Measurements from ENCODE around the gene TAF4B.
"Not testable (repeated sequence)": the region's sequence is repeated elsewhere in the genome, so short reads cannot be mapped to it uniquely, and the experiment has no call there.

TAF4B gene

GRCh38 chr18:26238718-26239117 is 12.5 kb downstream of the TAF4B start:
- DNase-seq (ENCODE audit: low read depth), result not testable (repeated sequence)

DNA sequence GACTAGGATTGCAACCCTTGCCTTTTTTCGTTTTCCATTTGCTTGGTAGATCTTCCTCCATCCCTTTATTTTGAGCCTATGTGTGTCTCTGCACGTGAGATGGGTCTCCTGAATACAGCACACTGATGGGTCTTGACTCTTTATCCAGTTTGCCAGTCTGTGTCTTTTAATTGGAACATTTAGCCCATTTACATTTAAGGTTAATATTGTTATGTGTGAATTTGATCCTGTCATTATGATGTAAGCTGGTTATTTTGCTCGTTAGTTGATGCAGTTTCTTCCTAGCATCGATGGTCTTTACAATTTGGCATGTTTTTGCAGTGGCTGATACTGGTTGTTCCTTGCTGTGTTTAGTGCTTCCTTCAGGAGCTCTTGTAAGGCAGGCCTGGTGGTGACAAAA is 16.1 kb downstream of the TAF4B start:
- DNase-seq (ENCODE audit: low read depth), result not testable (repeated sequence)

- not testable (repeated sequence) for DNase-seq (ENCODE audit: low read depth)
Measured at GRCh38 chr18:26245434-26245833, 19.2 kb downstream of the TAF4B start.

- no peak for DNase-seq (ENCODE audit: low read depth)
Measured at GRCh38 chr18:26252411-26252810, 26.2 kb downstream of the TAF4B start.

DNA sequence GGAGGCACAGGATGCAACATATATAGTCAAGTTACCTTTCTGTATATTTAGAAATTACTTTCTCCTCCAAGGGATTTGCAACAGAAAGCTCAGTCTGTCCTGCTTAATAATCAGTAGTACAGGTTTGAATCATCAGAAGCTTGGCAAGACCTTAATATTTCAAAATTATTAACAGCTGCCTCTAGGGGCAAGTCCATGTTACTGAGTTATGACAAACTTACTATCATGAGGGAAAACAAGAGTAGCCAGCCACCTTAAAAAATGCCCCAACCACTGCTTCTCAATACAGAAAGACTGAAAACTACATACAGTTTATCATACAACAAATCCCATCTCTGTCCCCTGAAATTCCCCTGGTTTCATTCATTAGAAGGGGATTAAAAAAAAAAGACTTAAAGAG is 28.6 kb downstream of the TAF4B start:
- DNase-seq (ENCODE audit: low read depth), result peak; percentile 16

DNA sequence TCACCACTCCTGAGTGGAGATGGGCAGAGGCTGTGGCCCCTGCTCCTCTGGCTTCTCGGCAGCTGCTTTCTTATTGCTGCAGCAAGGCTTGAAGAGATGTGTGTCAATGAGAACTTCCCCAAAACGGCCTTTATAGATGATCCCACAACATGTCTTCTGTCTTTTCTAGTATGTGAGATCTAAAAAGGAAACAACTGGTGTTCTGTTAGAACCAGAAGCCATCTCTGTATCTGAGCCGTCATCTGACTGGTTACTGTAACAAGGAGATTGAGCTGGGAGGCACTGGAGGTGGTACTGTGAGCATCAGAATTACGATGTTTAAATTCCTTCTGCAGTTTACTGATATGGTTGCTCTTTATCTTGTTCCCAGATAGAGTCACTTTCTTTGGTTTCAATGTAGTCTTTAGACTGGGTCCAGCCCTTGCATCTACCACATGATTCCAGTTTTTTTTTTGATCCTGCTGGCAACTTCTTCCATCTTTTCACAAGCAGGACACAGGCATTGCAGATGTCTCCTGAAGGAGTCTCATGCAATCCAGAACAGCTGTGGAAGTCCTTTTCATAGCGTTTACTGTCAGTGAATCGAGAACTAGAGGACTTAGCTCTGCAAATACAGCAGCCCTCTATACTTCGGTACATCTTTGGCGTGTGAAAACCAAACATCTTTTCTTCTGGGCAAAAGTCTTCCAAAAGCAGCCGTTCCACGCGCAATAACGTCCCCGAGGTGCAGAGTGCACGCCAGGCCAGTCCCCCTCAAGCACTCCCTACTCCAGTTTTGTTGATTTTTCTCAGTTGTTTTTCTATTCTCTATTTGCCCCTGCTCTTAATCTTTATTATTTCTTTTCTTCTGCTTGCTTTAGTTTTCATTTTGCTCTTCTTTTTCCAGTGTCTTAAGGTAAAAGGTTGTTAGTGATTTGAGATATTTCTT is 29.7 kb downstream of the TAF4B start:
- DNase-seq (ENCODE audit: low read depth), result no peak

- no peak for DNase-seq (ENCODE audit: low read depth)
Measured at GRCh38 chr18:26258711-26259110, 32.5 kb downstream of the TAF4B start.

DNA sequence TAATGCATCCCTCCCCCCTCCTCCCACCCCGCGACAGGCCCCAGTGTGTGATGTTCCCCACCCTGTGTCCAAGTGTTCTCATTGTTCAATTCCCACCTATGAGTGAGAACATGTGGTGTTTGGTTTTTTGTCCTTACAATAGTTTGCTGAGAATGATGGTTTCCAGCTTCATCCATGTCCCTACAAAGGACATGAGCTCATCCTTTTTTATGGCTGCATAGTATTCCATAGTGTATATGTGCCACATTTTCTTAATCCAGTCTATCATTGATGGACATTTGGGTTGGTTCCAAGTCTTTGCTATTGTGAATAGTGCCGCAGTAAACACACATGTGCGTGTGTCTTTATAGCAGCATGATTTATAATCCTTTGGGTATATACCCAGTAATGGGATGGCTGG is 33.2 kb downstream of the TAF4B start:
- DNase-seq (ENCODE audit: low read depth), result not testable (repeated sequence)

GRCh38 chr18:26262156-26262555 is 35.9 kb downstream of the TAF4B start:
- DNase-seq (ENCODE audit: low read depth), result no peak

- no peak for DNase-seq (ENCODE audit: low read depth)
Measured at GRCh38 chr18:26267357-26267930, 41.2 kb downstream of the TAF4B start.

DNA sequence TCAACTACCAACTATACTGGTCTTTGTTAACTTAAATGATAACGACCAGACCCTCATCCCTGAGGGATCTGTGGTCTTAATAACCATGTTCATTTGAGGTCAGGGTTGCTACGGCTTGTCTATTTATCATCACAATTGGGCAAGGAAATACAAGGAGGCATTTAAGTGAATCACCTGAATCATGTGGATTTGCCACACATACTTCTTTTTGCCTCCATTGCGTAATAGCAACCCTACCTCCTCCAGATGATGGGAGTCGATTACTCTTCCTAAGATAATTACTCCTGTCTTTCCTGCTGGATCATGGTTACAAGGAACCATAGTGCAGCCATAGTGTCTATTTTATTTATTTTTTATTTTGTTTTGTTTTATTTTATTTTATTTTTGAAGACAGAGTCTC is 42.2 kb downstream of the TAF4B start:
- DNase-seq (ENCODE audit: low read depth), result no peak

DNA sequence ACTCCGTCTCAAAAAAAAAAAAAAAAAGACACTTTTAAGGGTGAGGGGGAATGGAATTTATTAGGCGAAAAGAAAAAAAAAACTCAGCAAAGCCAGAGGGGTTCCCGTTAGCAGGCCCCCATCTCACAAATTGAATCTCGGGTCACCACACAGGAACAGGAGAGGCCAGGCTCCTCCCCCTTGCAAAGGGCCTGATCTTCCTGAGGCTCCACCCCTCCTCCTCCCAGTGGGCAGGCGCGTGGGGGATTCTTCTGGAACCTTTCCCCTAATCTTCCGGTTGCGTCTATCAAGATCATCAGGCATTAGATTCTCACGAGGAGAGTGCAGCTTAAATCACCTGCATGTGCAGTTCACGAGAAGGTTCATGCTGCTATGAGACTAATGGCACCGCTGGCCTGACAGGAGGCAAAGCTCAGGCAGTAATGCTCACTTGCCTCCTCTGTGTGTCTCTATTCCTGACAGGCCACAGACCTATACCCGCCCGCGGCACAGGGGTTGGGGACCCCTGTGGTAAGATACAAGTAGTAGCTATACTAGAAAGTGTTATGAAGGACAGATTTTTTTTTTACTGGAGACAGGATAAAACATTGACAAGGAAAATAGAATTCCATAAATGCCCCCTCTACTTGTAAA is 45.8 kb downstream of the TAF4B start:
- no peak for DNase-seq (ENCODE audit: low read depth)

GRCh38 chr18:26277374-26277773 is 51.1 kb downstream of the TAF4B start:
- no peak for DNase-seq (ENCODE audit: low read depth)

- no peak for DNase-seq (ENCODE audit: low read depth)
Measured at GRCh38 chr18:26279428-26279827, 53.2 kb downstream of the TAF4B start.

DNA sequence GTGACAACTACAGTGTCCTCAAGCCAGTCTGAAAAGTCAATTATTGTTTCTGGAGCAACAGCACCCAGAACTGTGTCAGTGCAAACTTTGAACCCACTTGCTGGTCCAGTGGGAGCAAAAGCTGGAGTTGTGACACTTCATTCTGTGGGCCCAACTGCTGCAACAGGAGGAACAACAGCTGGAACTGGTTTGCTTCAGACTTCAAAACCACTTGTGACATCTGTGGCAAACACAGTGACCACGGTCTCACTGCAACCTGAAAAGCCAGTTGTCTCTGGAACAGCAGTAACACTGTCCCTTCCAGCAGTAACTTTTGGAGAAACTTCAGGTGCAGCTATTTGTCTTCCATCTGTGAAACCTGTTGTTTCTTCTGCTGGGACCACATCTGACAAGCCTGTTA is 59.8 kb downstream of the TAF4B start:
- no peak for DNase-seq (ENCODE audit: low read depth)

GRCh38 chr18:26287644-26288043 is 61.4 kb downstream of the TAF4B start:
- DNase-seq (ENCODE audit: low read depth), result no peak

DNA sequence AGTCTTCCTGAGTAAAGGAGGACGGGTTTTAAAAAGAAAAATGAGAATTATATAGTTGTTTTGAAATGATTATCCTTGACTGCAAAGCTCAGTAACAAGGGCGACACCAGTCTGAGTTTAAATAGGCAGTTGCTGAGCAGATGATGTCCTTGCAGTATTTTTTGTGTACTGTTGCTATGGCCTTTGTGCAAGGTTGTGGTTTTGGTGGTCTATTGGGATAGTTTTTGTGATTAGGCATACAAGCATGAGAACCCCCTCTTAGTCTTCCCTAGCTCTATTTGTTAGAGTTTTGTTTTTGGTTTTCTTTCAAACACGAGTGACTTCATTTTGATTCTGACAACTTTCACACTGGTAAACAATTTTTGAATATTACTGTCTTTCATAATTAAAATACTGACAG is 64.1 kb downstream of the TAF4B start:
- no peak for DNase-seq (ENCODE audit: low read depth)

DNA sequence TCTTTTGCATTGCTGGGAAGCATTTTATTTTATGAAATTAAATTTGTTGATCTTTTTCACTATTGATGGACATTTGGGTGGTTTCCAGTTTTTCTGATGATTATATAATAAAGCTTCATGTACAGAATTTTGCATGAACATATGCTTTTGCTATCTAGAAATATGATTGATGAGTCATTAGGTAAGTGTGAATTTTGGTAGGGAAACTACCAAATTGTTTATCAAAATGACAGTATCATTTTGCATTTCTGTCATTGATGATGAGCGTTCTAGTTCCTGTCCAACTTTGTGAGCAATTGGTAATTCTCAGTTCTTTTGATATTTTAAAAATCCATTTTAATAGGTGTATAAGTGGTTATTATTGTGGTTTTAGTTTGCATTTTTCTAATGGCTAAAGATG is 67.7 kb downstream of the TAF4B start:
- no peak for DNase-seq (ENCODE audit: low read depth)

DNA sequence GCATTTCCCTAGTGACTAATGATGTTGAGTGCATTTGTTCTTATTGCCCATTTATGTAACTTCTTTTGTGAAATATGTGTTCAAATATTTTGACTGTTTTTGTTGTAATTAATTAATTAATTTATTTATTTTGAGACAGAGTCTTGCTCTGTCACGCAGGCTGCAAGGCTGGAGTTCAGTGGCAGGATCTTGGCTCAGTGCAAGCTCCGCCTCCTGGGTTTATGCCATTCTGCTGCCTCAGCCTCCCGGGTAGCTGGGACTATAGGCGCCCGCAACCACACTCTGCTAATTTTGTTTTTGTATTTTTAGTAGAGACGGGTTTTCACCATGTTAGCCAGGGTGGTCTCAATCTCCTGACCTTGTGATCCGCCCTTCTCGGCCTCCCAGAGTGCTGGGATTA is 71.9 kb downstream of the TAF4B start:
- DNase-seq (ENCODE audit: low read depth), result no peak

DNA sequence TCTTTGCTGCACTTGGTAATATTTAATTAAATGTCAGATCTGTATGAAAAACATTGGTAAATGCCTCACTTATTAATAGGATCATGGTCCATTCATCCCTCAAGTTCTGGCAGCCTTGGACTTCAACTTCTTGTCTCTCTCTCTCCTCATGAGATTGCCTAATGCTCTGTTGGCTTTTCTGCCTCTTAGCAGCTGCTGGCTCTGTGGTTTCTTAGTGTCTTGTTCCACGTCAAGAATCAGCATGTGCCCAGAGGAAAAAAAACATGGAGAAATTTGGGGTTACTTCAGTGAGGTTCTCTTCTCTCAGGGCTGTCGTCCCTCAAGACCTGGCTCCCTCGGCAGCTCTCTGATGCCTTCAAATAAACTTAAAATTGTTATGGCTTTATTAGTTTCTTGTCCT is 75.4 kb downstream of the TAF4B start:
- DNase-seq (ENCODE audit: low read depth), result peak; percentile 71

GRCh38 chr18:26303222-26303621 is 77.0 kb downstream of the TAF4B start:
- DNase-seq (ENCODE audit: low read depth), result not testable (repeated sequence)

DNA sequence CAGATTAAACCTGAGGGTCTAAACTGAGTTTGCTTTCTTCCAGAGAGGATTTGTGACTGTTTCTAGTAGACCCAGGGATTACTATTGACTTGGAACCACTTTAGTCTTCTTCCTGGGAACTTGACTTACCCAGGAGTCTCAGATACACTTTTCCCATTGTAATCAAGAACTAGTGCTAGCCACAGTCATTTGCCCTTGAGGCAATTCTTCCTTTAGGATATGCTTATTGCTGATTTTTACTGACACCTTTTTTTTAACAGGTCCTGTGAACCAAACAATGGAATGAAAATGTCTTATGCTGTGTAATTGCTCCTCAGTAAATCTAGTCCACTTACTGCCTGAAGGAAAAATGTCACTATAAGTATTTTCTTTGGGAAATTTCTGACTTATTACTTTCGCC is 78.3 kb downstream of the TAF4B start:
- no peak for DNase-seq (ENCODE audit: low read depth)

DNA sequence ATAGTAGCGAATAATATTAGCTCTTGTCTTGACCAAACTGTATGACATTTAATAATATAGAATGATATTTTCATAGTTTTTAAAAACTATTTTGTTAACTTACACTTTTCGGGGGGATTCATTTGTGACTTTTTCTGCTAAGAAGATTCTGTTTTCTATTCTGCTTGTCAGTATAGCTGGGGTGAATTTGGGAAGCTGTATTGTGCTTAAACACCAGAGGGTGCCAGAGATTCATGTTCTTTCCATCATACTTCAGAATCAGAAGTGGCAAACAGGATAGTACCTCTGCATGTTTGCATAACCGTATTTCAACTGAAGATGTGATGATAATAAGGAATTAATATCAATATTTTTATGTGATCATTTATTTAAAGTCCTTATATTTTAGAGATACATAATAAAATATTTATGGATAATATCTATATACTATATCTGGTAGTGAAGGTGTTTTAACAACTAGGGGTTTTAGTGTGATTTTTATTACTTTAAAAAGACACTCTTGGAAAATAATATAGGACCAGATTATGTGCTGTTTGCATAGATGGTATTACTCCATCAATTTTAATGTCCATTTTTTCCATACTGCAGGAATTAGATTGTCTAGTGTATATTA is 81.0 kb downstream of the TAF4B start:
- peak; percentile 52 for DNase-seq (ENCODE audit: low read depth)

All from fibroblast of gingiva (primary cell).